ENCODE results near the gene TRIM66.

DNA sequence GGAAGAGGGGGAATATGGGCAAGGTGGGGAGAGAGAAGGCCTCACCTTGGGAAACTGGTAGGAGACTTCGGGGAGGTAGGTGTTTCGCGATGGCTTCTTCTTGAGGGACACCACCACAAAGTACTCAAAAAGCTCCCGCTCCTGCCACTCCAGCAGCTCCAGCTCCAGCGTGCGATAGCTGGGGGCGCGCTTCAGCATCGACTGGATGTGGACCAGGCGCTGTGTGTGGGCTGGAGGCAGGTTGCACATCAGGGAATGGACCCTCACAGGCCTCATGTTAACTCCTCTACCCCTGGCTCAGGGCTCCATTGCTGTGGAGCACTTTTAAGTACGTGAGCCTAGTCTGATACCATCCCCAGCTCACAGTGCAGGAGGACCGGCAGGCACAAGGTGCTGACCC, 30.0 kb upstream of the TRIM66 start:
- TF ChIP-seq POLR2AphosphoS5 (IDR thresholded peaks at IDR 0.05; ENCODE audit: low read depth) (no peak), CTCF (IDR thresholded peaks at IDR 0.05; ENCODE audit: insufficient read depth, low read length) (no peak)

Data from HL-60 (cell line).